SK-N-SH treated with all-trans-retinoic acid at 6 μM for 48 hours (cell line): Measurements from ENCODE around the gene TBC1D22B.
A peak's percentile ranks its signal among the peaks of the same experiment; 100 is the strongest.
"Not testable (repeated sequence)": the region's sequence is repeated elsewhere in the genome, so short reads cannot be mapped to it uniquely, and the experiment has no call there.

ENCODE experiments used
- ATAC-seq: fragments of 200-7000 bp; cut with Tn5 transposase; 3 replicates; pipeline ENCODE4 v1.9.1; 2020; ENCODE audit warnings: mild to moderate bottlenecking, moderate library complexity
- ARNTL ChIP-seq: fragments of 450-650 bp; formaldehyde crosslinking; IDR thresholded peaks from 2 replicates; pipeline ENCODE4 v1.5.0; 2020; ENCODE audit warnings: low read depth, mild to moderate bottlenecking, moderate library complexity, borderline replicate concordance
- BACH2 ChIP-seq: fragments of 250-450 bp; sonication (Bioruptor Pico); IDR thresholded peaks from 2 replicates; pipeline ENCODE4 v1.9.0; 2021; ENCODE audit warnings: mild to moderate bottlenecking, borderline replicate concordance
- CREB5 ChIP-seq: fragments of 250-450 bp; sonication (Bioruptor Pico); IDR thresholded peaks from 2 replicates; pipeline ENCODE4 v1.5.1; 2020; ENCODE audit warnings: low read depth, mild to moderate bottlenecking, moderate library complexity
- CSRNP3 ChIP-seq: fragments of 250-450 bp; sonication (Bioruptor Pico); IDR thresholded peaks from 2 replicates; pipeline ENCODE4 v1.5.1; 2021; ENCODE audit warnings: mild to moderate bottlenecking, moderate library complexity
- ESRRG ChIP-seq: fragments of 250-450 bp; sonication (Bioruptor Pico); IDR thresholded peaks from 2 replicates; pipeline ENCODE4 v1.6.1; 2021; ENCODE audit warnings: mild to moderate bottlenecking
- GLIS3 ChIP-seq: fragments of 250-450 bp; sonication (Bioruptor Pico); IDR thresholded peaks from 2 replicates; pipeline ENCODE4 v1.5.0; 2020; ENCODE audit warnings: mild to moderate bottlenecking, moderate library complexity
- ISL1 ChIP-seq: fragments of 250-450 bp; sonication (Bioruptor Pico); IDR thresholded peaks from 2 replicates; pipeline ENCODE4 v2.1.2; 2022; ENCODE audit warnings: mild to moderate bottlenecking, moderate library complexity
- OSR1 ChIP-seq: fragments of 250-450 bp; sonication (Bioruptor Pico); IDR thresholded peaks from 2 replicates; pipeline ENCODE4 v1.8.0; 2022; ENCODE audit warnings: moderate library complexity, mild to moderate bottlenecking, inconsistent platforms
- PATZ1 ChIP-seq: fragments of 250-450 bp; sonication (Bioruptor Pico); IDR thresholded peaks from 2 replicates; pipeline ENCODE4 v1.8.0; 2020; ENCODE audit warnings: mild to moderate bottlenecking, moderate library complexity, borderline replicate concordance
- POU6F1 ChIP-seq: fragments of 250-450 bp; sonication (Bioruptor Pico); IDR thresholded peaks from 2 replicates; pipeline ENCODE4 v1.8.0; 2021; ENCODE audit warnings: low read depth, mild to moderate bottlenecking, moderate library complexity, borderline replicate concordance
- PPARA ChIP-seq: fragments of 250-450 bp; sonication (Bioruptor Pico); IDR thresholded peaks from 2 replicates; pipeline ENCODE4 v1.5.0; 2020; ENCODE audit warnings: mild to moderate bottlenecking, borderline replicate concordance
- RARB ChIP-seq: fragments of 250-450 bp; sonication (Bioruptor Pico); IDR thresholded peaks from 2 replicates; pipeline ENCODE4 v1.8.0; 2021; ENCODE audit warnings: mild to moderate bottlenecking, moderate library complexity
- SNAI2 ChIP-seq: fragments of 250-450 bp; sonication (Bioruptor Pico); IDR thresholded peaks from 2 replicates; pipeline ENCODE4 v1.5.0; 2020; ENCODE audit warnings: mild to moderate bottlenecking, moderate library complexity
- TCF4 ChIP-seq: fragments of 250-450 bp; sonication (Bioruptor Pico); IDR thresholded peaks from 2 replicates; pipeline ENCODE4 v1.8.0; 2021; ENCODE audit warnings: mild to moderate bottlenecking, moderate library complexity, borderline replicate concordance
- TSHZ2 ChIP-seq: fragments of 250-450 bp; sonication (Bioruptor Pico); IDR thresholded peaks from 2 replicates; pipeline ENCODE4 v1.5.0; 2020; ENCODE audit warnings: mild to moderate bottlenecking, moderate library complexity
- ZFP30 ChIP-seq: fragments of 450-650 bp; formaldehyde crosslinking; IDR thresholded peaks from 2 replicates; pipeline ENCODE4 v1.5.0; 2022; ENCODE audit warnings: mild to moderate bottlenecking, moderate library complexity

The TBC1D22B gene

GRCh38 chr6:37323580-37323979, 66.0 kb downstream of the TBC1D22B start (continued):
- TF ChIP-seq PATZ1: no peak
- TF ChIP-seq PPARA (CRISPR knock-in tag): no peak
- TF ChIP-seq ESRRG: no peak

- TF ChIP-seq ISL1 (no peak), BACH2 (CRISPR knock-in tag) (no peak), SNAI2 (CRISPR knock-in tag) (no peak), ESRRG (no peak), POU6F1 (CRISPR knock-in tag) (no peak), ZFP30 (CRISPR knock-in tag) (no peak), ARNTL (CRISPR knock-in tag) (no peak), TCF4 (CRISPR knock-in tag) (no peak), CSRNP3 (CRISPR knock-in tag) (no peak)
- TF ChIP-seq, all 23 proteins: peak for 0
- ATAC-seq: peak; percentile 35; the same call in 2 of the 3 replicates
These were observed 66.8 kb downstream of the TBC1D22B start for GRCh38 chr6:37324131-37325033.

GRCh38 chr6:37330345-37330744, 72.8 kb downstream of the TBC1D22B start:
- not testable (repeated sequence) for ATAC-seq

GRCh38 chr6:37331047-37331446, 73.5 kb downstream of the TBC1D22B start:
- no peak for ATAC-seq
- TF ChIP-seq OSR1 (CRISPR knock-in tag): no peak
- TF ChIP-seq GLIS3 (CRISPR knock-in tag): no peak
- TF ChIP-seq PPARA (CRISPR knock-in tag): no peak
- no peak for TF ChIP-seq CREB5 (CRISPR knock-in tag)
- no peak for TF ChIP-seq TSHZ2 (CRISPR knock-in tag)

GRCh38 chr6:37332894-37333293, 75.3 kb downstream of the TBC1D22B start:
- TF ChIP-seq RARB (CRISPR knock-in tag) (no peak), ZFP30 (CRISPR knock-in tag) (no peak)
- TF ChIP-seq, all 23 proteins: peak for 0

More at GRCh38 chr6:37332894-37333293, 75.3 kb downstream of the TBC1D22B start:
- ATAC-seq: no peak
